Islet precursor cell (in vitro differentiated cells): ENCODE data around the gene TMC1.
"Not testable (repeated sequence)": the region's sequence is repeated elsewhere in the genome, so short reads cannot be mapped to it uniquely, and the experiment has no call there.

Source experiments
- DNase-seq: peaks from one replicate; pipeline ENCODE4 v3.0.0-alpha.2; 2018

The TMC1 gene

DNA sequence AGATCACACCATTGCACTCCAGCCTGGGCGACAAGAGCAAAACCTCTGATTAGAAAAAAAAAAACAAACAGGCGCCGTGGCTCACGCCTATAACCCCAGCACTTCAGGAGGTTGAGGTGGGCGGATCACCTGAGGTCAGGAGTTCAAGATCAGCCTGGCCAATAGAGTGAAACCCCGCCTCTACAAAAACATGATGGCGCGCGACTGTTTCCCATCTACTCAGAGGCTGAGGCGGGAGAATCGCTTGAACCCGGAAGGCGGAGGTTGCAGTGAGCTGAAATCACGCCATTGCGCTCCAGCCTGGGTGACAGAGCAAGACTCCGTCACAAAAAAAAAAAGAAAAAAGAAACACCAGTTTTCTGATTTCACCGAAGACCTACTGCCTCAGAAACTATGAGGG, at the start of gene TMC1:
Gene TMC1 (plus strand): TSS at position 193 of the 400 bp plus-strand sequence. CDS start 127,041 bp downstream, outside the sequence.
- DNase-seq: not testable (repeated sequence)

DNA sequence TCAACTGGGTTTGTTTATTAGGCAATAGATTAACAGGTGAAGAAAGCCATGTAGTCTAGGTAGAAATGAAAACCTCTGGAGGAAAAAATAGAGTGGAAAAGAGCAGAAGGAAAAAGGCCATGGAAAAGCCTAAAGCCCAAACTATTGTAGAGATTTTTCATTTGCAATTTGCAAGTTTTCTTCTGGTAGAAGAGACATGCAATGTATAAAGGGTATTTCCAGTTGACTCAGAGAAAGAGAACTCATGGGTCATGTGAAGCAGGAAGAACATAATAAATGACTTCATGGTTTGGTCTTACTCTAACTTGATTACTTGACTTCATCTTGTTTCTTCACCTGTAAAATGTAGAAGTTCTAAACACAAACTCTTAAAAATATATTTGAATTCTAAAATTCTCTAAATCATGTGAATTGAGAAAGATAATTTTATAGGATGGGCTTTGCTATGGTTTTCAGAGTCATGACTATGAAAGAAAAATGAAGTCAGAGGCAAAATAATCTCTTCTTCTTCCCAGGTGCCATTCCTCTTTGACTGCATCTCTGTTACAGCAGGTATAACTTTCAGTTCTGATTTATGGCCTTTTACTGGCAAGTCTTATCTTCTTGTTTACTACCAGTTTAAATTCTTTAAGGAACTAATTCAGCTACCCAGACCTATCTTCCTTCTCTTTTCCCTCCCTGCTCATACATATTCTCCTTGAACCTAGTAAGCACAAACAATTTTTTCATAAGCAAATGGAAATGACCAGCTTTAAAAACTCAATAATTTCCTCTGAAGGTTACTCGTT, 47.7 kb upstream of the TMC1 start:
- no peak for DNase-seq

DNA sequence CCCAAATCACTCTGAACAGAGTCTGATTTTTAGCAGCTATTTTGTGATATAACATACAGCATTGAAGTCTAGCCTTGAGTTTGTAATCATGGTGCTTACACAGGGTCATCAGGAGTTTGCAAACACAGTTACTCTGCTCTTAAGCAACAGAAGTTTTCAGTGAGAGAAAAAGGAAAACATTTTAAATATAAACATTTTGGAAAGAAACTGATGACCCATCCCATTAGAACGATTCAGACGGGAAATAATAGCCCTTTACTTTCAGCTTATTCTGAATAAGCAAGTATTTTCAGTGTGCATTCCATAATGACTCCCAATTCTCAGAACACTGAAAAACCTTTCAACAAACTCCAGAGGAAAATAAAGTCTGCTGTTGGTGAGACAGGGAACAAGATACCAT, 46.7 kb upstream of the TMC1 start:
- no peak for DNase-seq

- DNase-seq: no peak
These were observed 45.3 kb upstream of the TMC1 start for GRCh38 chr9:72476100-72476499.

DNA sequence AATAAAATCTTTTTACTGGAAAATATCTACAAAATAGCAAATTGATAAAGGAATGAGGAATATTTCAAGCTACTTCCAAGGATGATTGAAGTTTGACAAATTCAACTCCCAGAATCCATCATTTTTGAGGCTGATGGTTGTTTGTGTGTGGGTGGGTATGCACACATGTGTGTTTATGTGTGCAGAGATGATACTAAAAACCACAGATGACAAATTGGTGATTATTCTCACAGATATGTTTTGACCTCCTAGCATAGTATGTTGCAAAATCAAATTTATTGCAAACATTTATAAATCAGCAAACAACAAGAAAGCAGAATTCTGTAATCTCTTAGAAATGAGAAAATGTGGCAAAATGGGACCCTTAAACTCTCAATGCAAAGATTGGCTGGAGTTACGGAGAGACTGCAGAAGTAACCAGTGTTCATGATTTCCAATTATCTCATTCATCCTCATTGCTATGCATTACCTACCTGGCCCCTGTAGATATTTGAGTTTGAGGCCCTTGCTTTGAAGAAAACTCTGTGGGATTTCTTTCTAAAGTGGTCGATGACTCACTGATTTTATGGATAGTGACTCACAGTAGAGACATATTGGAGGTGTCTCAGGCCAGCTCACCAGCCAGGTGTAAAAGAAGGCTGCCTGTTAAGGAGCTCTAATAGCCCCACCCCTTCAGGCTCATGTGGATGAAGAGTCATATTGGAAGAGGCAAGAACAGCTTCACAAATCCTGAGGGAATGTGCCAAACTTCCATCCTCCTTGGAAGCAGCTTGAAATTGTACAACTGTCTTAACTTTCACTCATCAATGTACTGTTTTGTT, 44.6 kb upstream of the TMC1 start:
- DNase-seq: peak; percentile 95

- DNase-seq: peak; percentile 94
These were observed 43.4 kb upstream of the TMC1 start for GRCh38 chr9:72477930-72478518.

GRCh38 chr9:72478966-72479365, 42.4 kb upstream of the TMC1 start:
- DNase-seq: no peak

DNA sequence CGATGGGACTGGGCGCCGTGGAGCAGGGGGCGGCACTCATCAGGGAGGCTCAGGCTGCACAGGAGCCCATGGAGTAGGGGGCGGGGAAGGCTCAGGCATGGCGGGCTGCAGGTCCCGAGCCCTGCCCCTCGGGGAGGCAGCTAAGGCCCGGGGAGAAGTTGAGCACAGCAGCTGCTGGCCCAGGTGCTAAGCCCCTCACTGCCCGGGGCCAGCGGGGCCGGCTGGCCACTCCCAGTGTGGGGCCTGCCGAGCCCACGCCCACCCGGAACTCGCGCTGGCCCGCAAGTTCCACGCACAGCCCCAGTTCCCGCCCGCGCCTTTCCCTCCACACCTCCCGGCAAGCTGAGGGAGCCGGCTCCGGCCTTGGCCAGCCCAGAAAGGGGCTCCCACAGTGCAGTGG, 41.1 kb upstream of the TMC1 start:
- not testable (repeated sequence) for DNase-seq

DNA sequence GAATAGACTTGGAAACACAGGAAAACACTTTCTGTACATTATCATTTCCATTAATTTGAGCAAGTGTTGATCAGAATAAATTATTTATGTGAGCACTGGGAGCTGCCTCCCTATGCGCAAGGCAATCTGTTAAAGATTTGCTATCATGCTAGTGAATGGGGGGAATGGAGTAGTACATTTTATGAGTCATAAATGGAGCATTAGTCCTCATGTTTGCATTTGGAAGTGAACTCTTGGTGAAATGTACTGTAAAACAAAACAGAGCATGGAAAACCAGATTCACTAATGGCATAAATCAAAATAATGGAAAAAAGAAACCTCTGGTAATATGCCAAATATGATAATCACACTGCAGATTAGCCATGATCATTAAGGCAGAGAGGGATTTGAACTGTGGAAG, 40.5 kb upstream of the TMC1 start:
- no peak for DNase-seq

GRCh38 chr9:72485821-72486593, 35.4 kb upstream of the TMC1 start:
- no peak for DNase-seq

DNA sequence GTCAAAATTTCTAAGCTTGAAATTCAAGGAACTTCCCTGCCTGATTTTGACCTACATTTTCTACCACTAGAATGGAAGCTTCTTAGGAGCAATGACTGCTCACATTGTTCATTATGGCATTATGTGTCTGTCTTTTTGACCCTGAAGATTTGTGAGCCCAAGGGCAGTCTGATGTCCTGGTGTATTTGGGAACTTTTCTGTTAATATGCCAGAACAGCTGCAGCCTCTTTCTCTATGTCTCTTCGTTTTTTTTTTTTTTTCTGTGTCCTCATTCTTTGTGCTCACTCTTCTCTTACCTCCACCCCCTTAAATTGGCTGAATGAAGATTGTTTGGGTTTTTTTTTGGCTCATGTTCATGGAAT, 34.8 kb upstream of the TMC1 start:
- no peak for DNase-seq

DNA sequence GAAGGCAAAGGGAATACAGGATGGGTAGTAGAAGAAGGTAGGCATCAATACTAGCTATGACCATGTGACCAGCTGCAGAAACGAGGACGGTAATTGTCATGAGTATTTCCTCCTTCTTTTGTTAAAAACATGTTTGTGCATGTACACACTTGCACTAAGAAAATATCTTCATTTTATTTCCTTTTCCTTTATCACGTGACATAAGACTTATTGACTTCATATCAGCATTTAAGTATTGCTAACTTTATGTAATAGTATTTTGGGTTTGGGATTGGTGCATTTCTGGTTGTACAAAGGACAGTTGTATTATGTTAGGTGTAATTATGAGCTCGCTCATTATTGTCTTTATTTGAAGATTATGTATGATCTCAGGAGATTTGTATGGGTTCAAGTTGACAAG, 33.7 kb upstream of the TMC1 start:
- not testable (repeated sequence) for DNase-seq

GRCh38 chr9:72489986-72490385, 31.4 kb upstream of the TMC1 start:
- DNase-seq: no peak

- DNase-seq: no peak
These were observed 30.2 kb upstream of the TMC1 start for GRCh38 chr9:72491242-72491641.

DNA sequence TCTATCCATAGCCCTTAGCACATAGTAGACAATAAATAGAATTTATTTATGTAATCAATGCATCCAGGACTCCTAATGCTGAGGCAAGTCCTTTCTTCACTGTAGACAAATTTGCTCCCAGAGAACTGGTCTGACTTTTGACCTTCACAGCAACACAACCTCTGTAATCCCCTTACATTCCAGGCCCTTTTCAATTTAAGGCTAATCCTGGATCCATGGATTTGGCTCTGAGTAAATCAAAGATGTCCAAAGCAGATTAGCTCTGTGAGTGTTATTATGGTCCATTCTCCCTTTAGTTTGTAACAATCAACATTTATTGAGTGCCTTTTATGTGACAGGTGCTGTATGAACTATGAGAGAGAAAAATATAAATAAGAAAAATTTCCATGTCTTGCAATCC, 27.4 kb upstream of the TMC1 start:
- DNase-seq: no peak

GRCh38 chr9:72497447-72498046, 23.9 kb upstream of the TMC1 start:
- DNase-seq: no peak

DNA sequence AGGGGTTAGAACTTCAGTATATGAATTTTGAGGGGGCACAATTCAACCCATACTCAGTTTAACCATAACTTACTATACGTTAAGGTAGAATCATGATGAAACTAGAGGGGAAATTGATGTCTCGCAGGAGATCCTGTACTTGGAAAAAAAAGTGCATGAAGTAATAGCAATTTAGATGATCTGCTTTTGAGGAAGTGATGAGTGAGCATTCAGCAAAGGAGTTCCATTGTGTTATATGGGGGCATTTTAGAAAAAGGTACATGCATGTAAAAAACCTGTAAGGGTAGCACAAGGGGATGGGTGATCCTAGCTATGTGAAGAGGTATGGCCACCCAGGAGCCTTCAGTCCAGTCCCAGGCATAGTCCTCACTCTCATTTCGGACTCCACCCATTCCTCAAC, 14.8 kb upstream of the TMC1 start:
- no peak for DNase-seq

- no peak for DNase-seq
These were observed 12.4 kb upstream of the TMC1 start for GRCh38 chr9:72509053-72509452.

GRCh38 chr9:72509635-72510034, 11.8 kb upstream of the TMC1 start:
- no peak for DNase-seq

- DNase-seq: not testable (repeated sequence)
These were observed 397 bp upstream of the TMC1 start for GRCh38 chr9:72521011-72521410.

- DNase-seq: peak; percentile 97
These were observed 3.6 kb downstream of the TMC1 start for GRCh38 chr9:72524820-72525540.
